B cell (primary cell): ENCODE data around the gene IQSEC3. TPM values are rescaled to one million over a fixed set of nuclear protein-coding genes. Genes with fewer than 3 reads are reported as not detected.

Source experiments
- ATAC-seq: fragments of 200-7000 bp; cut with Tn5 transposase; one replicate; pipeline ENCODE4 v1.10.0; 2021; ENCODE audit warnings: low read depth, mild to moderate bottlenecking, moderate number of reproducible peaks, moderate library complexity
- CTCF ChIA-PET: fragments of 350-600 bp; sonication (Branson Sonifier 250); formaldehyde crosslinking; loops from one replicate; lab custom pipeline; 2021; ENCODE audit warnings: antibody characterized with exemption, inconsistent platforms; lab: Charles Lee
- POLR2A ChIA-PET: fragments of 350-600 bp; sonication (Branson Sonifier 250); formaldehyde crosslinking; loops from one replicate; lab custom pipeline; 2021; ENCODE audit warnings: antibody characterized with exemption; lab: Charles Lee
- DNase-seq: peaks from one replicate; pipeline ENCODE4 v3.0.0; 2013
- H2AFZ ChIP-seq: 2 replicates; pipeline ENCODE4 v1.6.1; 2012; ENCODE audit warnings: mild to moderate bottlenecking, low read depth, low read length; ENCODE audit not compliant: insufficient read depth, poor library complexity, severe bottlenecking
- H3K27ac ChIP-seq, 2 donors: 1 replicate in 1 of 2; 2 replicates in 1 of 2; pipeline ENCODE4 v1.5.1; 2012 to 2013; ENCODE audit warnings: low read length in 2 of 2, mild to moderate bottlenecking in 2 of 2, moderate library complexity in 1 of 2
- H3K27me3 ChIP-seq, 4 experiments: fragments of 200-600 bp in 1 of 4; sonication (generic) in 1 of 4; replicated peaks in 1 of 4; 1 replicate in 2 of 4; 2 replicates in 2 of 4; pipeline versions ENCODE4 v1.6.1 to v1.7.0; 2013 to 2016; ENCODE audit warnings: low read length in 3 of 4, mild to moderate bottlenecking in 2 of 4, mixed read lengths in 1 of 4, moderate library complexity in 1 of 4; ENCODE audit not compliant: insufficient read depth in 4 of 4, control insufficient read depth in 3 of 4; ENCODE audit errors: control extremely low read depth in 1 of 4
- H3K36me3 ChIP-seq, 2 experiments: replicated peaks in 1 of 2; 1 replicate in 1 of 2; 2 replicates in 1 of 2; pipeline versions ENCODE4 v1.6.1 to v1.7.1; 2013; ENCODE audit warnings: low read length in 1 of 2; ENCODE audit not compliant: insufficient read depth in 2 of 2, control insufficient read depth in 1 of 2; ENCODE audit errors: control extremely low read depth in 1 of 2, extremely low read depth in 1 of 2
- H3K4me1 ChIP-seq, 2 donors: fragments of 200-600 bp in 1 of 2; sonication (generic) in 1 of 2; 1 replicate in 1 of 2; 2 replicates in 1 of 2; pipeline versions ENCODE4 v1.5.1 to v1.6.1; 2013 to 2017; ENCODE audit warnings: low read length in 2 of 2; ENCODE audit not compliant: control insufficient read depth in 2 of 2, insufficient read depth in 2 of 2
- H3K4me2 ChIP-seq: replicated peaks from 2 replicates; pipeline ENCODE3; 2012; ENCODE audit warnings: mild to moderate bottlenecking, low read depth, low read length; ENCODE audit not compliant: poor library complexity, severe bottlenecking
- H3K4me3 ChIP-seq, 5 experiments: fragments of 200-600 bp in 1 of 5; sonication (generic) in 1 of 5; 1 replicate in 3 of 5; 2 replicates in 2 of 5; pipeline versions ENCODE4 v1.5.1 to v1.7.0; 2011 to 2016; ENCODE audit warnings: low read length in 4 of 5, mild to moderate bottlenecking in 4 of 5, low read depth in 2 of 5, control low read depth in 1 of 5, moderate library complexity in 1 of 5; ENCODE audit not compliant: insufficient read depth in 1 of 5; ENCODE audit errors: control extremely low read depth in 1 of 5, extremely low read depth in 1 of 5
- H3K79me2 ChIP-seq: fragments of 200-600 bp; sonication (generic); one replicate; pipeline ENCODE4 v1.6.0; 2016; ENCODE audit warnings: low read length; ENCODE audit not compliant: control insufficient read depth, insufficient read depth
- H3K9ac ChIP-seq: fragments of 200-600 bp; sonication (generic); 2 replicates; pipeline ENCODE4 v1.6.1; 2017; ENCODE audit warnings: mild to moderate bottlenecking, low read length, moderate library complexity
- H3K9me3 ChIP-seq, 3 donors: one replicate each; pipeline versions ENCODE4 v1.6.1 to v1.7.1; 2013; ENCODE audit warnings: low read length in 2 of 3; ENCODE audit not compliant: control insufficient read depth in 2 of 3, insufficient read depth in 1 of 3; ENCODE audit errors: control extremely low read depth in 1 of 3
- H4K20me1 ChIP-seq: 2 replicates; pipeline ENCODE4 v1.6.0; 2012; ENCODE audit warnings: mild to moderate bottlenecking, low read length; ENCODE audit not compliant: insufficient read depth, control insufficient read depth, poor library complexity, severe bottlenecking
- H3K27ac Mint-ChIP-seq: one replicate; pipeline ENCODE4 v1.8.0; 2021; ENCODE audit warnings: mixed read lengths
- H3K27me3 Mint-ChIP-seq: one replicate; pipeline ENCODE4 v1.8.0; 2021; ENCODE audit warnings: mixed read lengths
- H3K4me1 Mint-ChIP-seq: one replicate; pipeline ENCODE4 v1.8.0; 2021; ENCODE audit warnings: mixed read lengths
- H3K4me3 Mint-ChIP-seq: one replicate; pipeline ENCODE4 v1.8.0; 2021; ENCODE audit warnings: mixed read lengths
- H3K9me3 Mint-ChIP-seq: one replicate; pipeline ENCODE4 v1.8.0; 2022; ENCODE audit warnings: mixed read lengths; ENCODE audit not compliant: insufficient read depth
- CTCF ChIP-seq: fragments of 200-600 bp; IDR thresholded peaks from one replicate; pipeline ENCODE4 v1.8.0; 2022; ENCODE audit warnings: antibody characterized with exemption, mild to moderate bottlenecking
- EZH2 ChIP-seq: IDR thresholded peaks from 2 replicates; pipeline ENCODE4 v1.6.1; 2012; ENCODE audit warnings: borderline replicate concordance, low read depth, mild to moderate bottlenecking, moderate library complexity, low read length; ENCODE audit not compliant: insufficient read depth, poor library complexity, severe bottlenecking
- WGBS: methylation state at CpG from one replicate; pipeline ENCODE4 v1.1.5; 2013; ENCODE audit warnings: missing lambda C conversion rate; ENCODE audit not compliant: insufficient coverage; 5-methylcytosine and 5-hydroxymethylcytosine counted together
- intact Hi-C: fragments of 100-400 bp; cut with micrococcal nuclease; formaldehyde crosslinking; loops from one replicate; pipeline ENCODE4 v1.10.0; 2022
- polyA plus RNA-seq: library from polyadenylated mRNA; depleted of rRNA; stranded (reverse); fragments of >200 nt; gene quantifications from 2 replicates; pipeline ENCODE4 v1.2.3, GENCODE V29; 2012
- total RNA-seq, 2 donors: library from RNA; stranded (reverse); fragments of 120-200 nt in 1 of 2; gene quantifications; 1 replicate in 1 of 2; 2 replicates in 1 of 2; pipeline versions ENCODE4 v1.2.3 to v1.2.4, GENCODE V29; 2013 to 2022

Gene IQSEC3
- total and polyA plus RNA-seq, 2 donors (not counting 1 experiment from before 2014, with no cell fraction given), result 0.01 to 1.8 TPM

GRCh38 chr12:220946-221550 is 154.5 kb downstream of the IQSEC3 start:
- H3K4me2 ChIP-seq, result no peak overlapping the region
- H3K27ac Mint-ChIP-seq, result no peak overlapping the region
- no peak overlapping the region for H3K9ac ChIP-seq
- no peaks in the 10 kb centered on the region for H3K4me1 ChIP-seq
- TF ChIP-seq CTCF, result no peak
- TF ChIP-seq EZH2, result no peak
- no peak for ATAC-seq
- POLR2A ChIA-PET, result no interaction called here
- CTCF ChIA-PET, result no interaction called here
- no peak for DNase-seq
- no peak overlapping the region for H3K27ac ChIP-seq
- no peak overlapping the region for H2AFZ ChIP-seq
- no peaks in the 10 kb centered on the region for H3K9me3 Mint-ChIP-seq
- 94% methylated on average over 17 of the region's 19 CpGs for WGBS
- no peaks in the 10 kb centered on the region for H3K27me3 ChIP-seq
- intact Hi-C loops, result no loop called here
- no peak overlapping the region for H3K4me3 Mint-ChIP-seq
- no peak overlapping the region for H3K4me3 ChIP-seq
- no peaks in the 10 kb centered on the region for H3K79me2 ChIP-seq
- H3K4me1 Mint-ChIP-seq, result no peaks in the 10 kb centered on the region
- no peaks in the 10 kb centered on the region for H3K36me3 ChIP-seq
- no peaks in the 10 kb centered on the region for H3K9me3 ChIP-seq
- peaks cover 10% of the 10 kb centered on the region for H3K27me3 Mint-ChIP-seq
- H4K20me1 ChIP-seq, result no peaks in the 10 kb centered on the region

- CTCF ChIA-PET, result interaction anchor here (1.5 kb wide), 1 partner anchor 12 kb away, joined by 3 read pairs; no protein-coding TSS in a partner anchor
- intact Hi-C loops, result no loop called here
Observed at GRCh38 chr12:221736-222135, 155.2 kb downstream of the IQSEC3 start.

More at GRCh38 chr12:221736-222135, 155.2 kb downstream of the IQSEC3 start:
- Histone ChIP-seq H3K4me1 (no peaks in the 10 kb centered on the region), H3K9ac (no peak overlapping the region), H3K4me3 (no peak overlapping the region), H3K79me2 (no peaks in the 10 kb centered on the region), H3K4me2 (no peak overlapping the region), H2AFZ (no peak overlapping the region), H4K20me1 (no peaks in the 10 kb centered on the region), H3K27me3 (no peaks in the 10 kb centered on the region), H3K27ac (no peak overlapping the region), H3K36me3 (no peaks in the 10 kb centered on the region), H3K9me3 (no peaks in the 10 kb centered on the region)
- POLR2A ChIA-PET, result no interaction called here
- WGBS, result 96% methylated on average over 3 of the region's 6 CpGs
- Mint-ChIP-seq H3K27me3 (peaks cover 10% of the 10 kb centered on the region), H3K4me3 (no peak overlapping the region), H3K27ac (no peak overlapping the region), H3K9me3 (no peaks in the 10 kb centered on the region), H3K4me1 (no peaks in the 10 kb centered on the region)
- no peak for TF ChIP-seq CTCF
- no peak for TF ChIP-seq EZH2
- no peak for DNase-seq
- ATAC-seq, result no peak
